Activated T-cell treated with anti-CD3 and anti-CD28 coated beads, Interleukin-2, amount 50 U/mL, for 48 hours (primary cell): ENCODE data around the gene ERCC2.

Experiments used
- DNase-seq, 2 experiments: peaks; one replicate each; pipeline ENCODE4 v3.0.0-alpha.2; 2020

The ERCC2 gene

DNA sequence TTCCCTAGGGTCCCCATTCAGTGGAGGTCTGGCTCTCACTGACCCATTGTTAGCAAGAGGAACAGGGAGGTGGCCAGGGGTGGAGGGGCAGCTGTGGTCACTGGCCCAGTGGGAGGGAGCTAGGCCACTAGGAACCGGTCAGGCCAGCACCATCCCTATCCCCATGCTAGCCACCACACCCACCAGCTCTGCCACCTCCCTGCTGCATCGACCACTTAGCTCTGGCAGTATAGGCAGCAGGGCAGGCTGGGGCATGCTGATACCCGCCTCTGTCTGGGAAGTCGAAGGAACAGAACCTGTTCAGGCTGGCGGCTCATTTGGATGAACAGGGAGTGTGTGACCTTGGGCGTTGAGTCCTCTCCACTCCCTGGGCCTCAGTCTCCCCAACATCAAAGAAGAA is 29.8 kb upstream of the ERCC2 start:
- DNase-seq: no peak

DNA sequence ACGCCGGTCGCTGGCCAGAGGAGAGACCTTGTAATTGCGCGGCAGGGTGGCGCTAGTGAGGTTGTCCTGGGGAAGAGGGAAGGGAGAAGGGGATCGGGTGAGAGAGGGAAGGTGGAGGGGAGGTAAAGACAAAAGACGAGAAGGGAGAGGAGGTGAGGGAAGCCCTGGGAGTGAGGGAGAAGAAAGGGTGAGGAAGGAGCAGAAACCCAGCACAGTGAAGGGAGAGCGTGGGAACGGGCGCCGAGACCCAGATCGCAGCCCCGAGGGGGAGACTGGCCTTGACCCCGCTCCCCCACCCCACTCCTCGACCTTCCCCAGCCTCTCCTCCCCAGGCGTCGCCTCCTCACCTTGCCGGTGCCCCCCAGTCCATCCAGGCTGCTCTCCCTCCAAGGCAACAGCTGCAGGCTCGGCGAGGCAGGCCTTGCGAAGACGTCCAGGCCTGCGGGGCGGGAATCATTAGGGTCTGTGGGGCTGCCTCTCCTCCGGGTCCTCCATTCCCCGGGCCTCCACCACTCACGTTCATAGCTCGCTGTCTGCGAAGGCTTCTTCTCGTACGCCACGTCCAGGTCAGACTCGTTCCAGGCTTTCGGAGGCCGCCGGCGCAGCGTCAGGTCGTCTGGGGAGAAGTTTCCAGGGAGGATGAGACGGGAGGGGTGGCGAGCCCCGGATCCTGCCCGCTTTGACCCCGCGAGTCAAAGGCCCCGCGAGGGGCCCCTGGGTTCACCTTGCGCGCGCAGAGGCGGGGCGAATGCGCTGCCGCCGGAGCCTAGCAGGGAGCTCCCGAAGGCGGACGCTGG is 25.6 kb upstream of the ERCC2 start:
- no peak for DNase-seq

DNA sequence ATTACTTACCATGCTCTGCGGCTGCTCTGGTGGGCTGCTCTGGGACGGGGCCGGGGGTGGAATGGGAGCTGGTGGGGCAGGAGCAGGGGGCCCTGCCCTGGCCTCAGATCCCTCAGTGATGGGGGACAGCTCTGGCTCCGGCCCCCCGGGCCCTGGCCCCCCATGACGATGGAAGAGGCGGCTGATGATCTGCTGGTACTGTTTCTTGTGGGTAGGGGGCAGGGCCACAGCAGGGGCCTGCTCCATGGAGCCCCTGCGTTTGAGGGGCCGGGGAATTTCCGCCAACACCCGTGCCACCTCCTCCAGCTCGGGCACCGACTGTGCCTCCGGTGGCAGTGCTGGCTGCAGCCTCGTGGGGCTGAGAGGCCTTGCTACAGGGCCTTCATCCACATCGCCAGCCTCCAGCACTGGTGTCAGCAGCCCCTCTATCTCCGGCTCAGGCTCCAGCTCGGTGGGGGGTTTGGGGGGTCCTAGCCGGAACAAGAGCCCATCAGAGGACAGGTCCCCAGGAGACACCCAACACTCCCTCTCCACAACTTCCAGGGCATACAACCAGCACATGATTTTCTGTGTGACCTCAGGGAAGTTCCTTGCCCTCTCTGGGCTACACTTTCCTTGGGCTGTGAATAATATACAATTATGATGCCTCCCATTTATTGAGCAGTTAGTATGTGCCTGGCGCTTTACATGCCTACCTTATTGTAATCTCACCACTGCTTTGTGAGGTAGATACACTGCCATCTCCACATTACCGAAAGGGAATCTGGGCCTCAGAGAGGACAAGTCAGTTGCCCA is 21.7 kb upstream of the ERCC2 start:
- DNase-seq: no peak

DNA sequence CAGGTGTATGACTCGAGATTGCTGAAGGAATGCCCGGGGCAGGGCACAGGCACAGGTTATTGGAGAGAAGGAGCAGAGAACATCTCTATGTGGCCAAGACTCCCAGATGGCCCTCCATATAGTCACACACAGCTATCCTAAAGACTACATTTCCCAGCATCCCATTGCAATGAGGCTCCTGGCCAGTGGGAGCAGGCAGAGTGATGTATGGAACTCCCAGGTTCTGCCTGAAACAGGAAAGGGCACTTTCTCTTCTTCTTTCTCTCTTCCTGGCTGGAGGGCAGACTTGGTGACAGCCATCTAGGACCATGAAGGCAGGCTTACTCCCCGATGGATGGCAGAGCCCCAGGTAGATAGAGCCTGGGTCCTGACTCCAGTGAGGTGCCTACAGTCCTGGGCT is 21.0 kb upstream of the ERCC2 start:
- DNase-seq: no peak

DNA sequence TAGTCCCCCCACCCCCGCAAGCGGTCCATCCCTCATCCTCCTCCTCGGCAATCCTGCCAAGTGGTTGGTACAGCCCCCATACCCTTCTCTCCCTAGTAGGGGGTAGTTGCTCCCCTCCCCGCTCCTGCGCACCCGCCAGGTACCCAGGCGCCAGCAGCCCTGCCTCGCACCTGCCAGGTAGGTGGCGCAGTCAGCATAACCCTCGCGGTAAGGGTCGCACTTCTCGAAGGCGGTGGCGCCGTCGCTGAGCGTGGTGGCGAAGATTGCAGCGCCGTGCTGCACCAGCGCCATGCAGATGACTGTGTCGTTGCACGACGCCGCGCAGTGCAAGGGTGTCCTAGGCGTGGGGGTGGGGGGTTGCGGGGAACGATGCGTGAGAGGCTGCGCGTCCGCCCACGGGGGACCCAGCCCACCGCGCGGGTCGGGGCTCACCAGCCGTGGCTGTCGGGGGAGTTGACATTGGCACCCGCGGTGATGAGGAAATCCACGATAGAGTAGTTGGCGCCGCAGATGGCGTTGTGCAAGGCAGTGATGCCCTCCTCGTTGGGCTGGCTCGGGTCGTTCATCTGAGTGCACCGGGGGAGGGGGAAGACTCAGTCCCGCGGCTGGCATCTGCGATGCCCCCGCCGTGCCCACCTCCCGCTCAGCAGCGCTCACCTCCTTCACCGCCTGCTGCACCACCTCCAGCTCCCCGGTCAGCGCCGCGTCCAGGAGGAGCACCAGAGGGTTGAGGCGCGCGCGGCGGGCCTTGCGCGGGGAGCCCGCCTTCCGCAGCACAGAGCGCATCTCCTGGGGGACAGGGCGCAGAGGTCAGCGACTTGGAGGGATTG is 15.2 kb upstream of the ERCC2 start:
- DNase-seq: no peak

DNA sequence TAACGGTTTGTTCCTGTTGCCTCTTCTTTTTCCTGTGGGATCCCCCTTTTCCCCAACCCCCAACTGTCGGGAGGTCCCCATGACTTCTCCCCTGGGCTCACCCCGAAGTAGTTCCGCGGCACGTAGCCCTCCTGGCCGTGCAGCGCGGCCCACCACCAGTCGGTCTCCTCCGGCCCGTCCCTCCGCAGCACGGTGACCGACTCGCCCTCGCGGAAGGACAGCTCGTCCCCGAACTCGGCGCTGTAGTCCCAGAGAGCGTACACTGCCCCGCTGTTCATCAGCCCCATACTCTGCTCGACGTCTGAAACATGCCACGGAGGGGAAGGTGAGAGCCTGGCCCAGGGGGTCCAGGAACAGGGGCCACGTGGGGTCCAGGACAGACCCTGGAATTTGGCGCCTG is 12.1 kb upstream of the ERCC2 start:
- no peak for DNase-seq

DNA sequence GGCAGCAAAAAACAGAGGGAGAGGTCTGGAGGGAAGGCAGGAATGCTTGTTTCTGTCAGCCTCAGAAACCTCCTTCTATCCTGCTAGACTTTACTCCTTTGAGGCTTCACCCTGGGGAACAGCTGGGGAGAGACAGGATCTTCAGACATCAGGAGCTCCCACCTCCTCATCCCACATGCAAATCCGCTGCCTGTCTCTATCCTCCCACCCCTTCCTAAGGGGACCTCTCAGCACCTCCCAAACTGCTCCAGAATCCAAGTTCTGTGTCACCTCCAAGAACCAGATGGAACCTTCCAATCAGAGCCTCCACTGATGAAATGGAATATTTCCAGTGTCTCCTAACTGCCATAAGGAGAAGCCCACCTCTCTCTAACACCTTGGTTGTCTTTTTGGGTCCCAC is 9.7 kb upstream of the ERCC2 start:
- DNase-seq: no peak

DNA sequence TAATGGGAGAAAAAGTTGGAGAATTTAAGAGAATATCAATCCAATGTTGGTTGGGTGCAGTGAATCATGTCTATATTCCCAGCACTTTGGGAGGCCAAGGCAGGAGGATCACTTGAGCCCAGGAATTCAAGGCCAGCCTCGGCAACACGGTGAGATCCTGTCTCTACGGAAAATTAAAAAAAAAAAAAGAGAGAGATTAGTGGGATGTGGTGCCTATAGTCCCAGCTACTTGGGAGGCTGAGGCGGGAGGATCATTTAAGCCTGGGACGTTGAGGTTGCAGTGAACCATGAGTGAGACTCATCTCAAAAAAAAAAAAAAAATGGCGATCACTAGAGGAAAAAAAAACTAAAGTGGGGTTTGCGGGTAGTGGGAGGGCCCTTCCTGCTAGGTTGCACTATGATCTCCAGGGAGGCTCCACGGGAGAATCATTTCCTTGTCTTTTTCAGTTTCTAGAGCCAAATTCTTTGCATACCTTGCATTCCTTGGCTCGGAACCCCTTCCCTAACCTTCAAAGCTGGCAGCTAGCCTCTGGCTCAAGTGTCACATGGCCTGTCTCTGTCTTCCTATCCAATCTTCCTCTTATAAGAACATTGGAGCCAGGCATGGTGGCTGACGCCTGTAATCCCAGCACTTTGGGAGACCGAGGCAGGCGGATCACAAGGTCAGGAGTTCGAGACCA is 5.8 kb upstream of the ERCC2 start:
- DNase-seq: no peak

DNA sequence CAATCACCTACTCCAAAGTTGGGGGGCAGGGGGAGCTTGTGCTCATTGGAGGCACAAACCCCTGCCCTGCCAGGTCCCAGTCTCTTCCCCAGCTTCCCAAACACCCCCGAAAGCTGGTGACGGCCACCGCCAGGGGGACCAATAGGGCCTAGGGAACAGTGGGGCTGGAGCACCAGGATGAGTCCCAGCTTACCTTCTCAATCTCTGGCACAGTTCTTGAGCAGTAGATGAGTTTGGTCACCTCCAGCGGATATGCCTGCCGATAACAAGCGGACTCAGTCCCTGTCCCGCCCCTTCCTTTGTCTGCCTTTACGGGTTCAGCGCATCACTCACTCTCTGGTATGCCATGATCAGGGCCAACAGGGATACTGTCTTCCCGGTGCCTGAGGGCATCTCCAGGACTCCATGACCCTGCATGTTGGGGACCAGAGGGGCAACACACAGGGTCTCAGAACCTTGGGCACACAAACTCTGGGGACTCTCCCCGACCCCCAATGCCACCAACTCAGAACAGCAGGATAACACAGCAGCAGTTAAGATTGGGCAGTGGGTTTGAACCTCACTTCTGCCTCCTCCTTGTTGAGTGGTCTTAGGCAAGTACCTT is 1.5 kb downstream of the ERCC2 start:
- DNase-seq: no peak

DNA sequence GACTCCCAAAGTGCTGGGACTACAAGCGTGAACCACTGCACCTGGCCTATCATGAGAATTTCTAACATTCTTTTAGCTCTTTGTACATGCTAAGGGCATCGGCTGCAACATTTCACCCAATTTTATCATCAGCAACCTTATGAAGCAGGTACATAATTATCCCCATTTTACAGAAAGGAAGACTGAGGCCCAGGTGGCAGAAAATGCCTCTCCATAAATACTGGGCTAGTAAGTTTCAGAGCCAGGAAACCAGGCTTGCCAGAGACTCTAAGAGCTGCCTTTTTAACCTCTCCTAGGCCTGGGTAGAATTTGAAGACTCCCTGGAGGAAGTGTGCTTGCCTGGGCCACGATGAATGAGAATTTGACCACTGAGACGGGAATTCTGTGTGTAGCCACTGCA is 2.2 kb downstream of the ERCC2 start:
- DNase-seq: no peak

DNA sequence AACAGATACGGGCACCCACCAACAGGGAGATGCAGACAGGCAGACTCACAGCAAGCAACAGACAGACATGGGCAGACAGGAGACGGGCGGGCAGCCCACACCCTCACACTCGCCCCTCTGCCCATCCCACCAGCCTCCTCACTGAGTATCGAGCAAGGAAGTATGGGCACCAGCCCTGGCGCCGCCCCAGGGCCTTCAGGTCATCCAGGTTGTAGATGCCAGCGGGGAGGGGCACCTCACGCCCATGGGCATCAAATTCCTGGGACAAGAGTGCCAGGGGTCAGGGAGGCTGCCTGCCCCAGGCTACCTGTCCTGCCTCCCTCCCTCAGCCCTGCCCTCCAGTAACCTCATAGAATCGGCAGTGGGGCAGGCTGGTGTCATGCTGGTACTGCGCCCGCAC is 5.7 kb downstream of the ERCC2 start:
- no peak for DNase-seq

DNA sequence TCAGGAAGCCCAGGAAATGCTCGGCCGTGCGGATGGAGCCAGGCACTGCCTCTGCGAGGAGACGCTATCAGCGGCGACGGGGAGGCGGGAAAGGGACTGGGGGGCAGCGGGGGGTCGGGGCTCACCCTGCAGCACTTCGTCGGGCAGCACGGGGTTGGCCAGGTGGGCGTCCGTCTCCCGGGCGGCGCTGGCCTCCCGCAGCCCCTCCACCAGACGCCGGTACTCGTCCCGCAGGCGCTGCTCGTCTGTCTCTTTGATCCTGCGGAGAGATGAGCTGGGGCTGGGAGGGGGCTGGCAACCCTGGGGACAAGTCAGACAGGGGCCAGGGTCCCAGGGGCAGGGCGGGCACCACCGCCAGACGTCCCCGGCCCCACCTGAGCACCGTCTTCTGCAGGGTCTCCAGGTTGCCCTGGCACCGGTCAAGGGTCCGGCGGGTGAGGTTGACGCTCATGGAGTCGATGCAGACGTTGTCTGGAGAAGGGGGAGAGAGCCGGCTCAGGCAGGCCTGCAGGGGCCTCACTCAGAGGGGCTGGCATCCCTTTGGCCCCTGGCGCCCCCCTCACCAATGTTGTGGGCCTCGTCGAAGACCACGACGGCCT is 6.4 kb downstream of the ERCC2 start:
- no peak for DNase-seq

DNA sequence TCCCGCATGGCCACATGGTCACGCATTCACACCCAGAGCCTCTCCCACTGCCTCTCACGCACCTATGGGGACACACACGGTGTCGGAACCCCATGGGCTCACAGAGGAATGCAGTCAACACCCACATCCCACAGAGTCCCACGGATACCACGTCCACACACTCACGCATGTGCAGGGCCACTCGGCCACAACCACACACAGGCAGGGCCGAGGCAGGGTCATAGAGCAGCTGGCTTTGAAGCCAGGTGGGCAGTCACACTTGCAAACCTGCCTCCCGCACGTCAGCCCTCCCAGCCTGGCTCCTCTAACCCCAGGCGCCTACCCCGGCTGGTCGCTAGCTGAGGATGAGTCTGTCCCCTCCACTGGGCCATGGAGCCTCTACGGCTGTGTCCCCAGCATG is 8.1 kb downstream of the ERCC2 start:
- no peak for DNase-seq

DNA sequence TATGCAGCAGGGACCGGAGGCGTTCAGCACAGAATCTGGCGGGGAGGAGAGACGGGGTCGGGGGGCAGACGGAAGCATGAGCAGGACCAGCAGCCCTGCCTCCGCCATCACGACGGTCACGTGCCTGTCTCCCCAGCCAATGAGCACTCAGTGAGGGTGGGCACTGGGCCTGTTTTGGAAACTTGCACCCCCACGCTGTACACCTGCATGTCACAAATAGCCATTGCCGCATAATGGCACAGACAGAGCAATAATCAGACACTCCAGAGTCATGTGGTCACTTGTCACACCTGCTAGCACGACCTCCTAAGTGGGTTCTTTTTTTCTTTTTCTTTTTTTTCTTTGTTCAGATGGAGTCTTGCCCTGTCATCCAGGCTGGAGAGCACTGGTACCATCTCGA is 8.8 kb downstream of the ERCC2 start:
- DNase-seq: no peak

DNA sequence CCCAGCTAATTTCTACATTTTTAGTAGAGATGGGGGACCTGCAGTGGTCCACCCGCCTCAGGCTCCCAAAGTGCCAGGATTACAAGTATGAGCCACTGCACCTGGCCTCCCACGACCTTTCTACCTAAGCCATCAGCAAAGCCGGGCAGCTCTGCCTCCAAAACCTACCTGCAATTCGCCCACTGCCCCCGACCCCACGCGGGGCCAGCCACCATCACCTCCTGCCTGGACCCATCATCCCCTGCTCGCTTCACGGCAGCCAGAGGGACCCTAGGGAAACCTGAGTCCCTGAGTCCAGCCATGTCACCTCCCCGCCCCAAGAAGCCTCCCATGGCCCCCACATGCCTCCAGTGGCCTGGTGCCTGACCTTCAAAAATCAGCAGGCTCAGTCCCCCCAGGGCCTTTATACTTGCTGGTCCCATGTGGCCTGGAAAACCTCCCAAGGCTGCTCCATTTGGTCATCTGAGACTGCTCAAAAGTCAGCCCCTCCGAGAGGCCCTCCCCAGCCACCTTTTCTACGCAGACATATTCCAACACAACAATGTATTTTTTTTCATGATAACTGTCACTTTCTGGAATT is 12.1 kb downstream of the ERCC2 start:
- DNase-seq: no peak

DNA sequence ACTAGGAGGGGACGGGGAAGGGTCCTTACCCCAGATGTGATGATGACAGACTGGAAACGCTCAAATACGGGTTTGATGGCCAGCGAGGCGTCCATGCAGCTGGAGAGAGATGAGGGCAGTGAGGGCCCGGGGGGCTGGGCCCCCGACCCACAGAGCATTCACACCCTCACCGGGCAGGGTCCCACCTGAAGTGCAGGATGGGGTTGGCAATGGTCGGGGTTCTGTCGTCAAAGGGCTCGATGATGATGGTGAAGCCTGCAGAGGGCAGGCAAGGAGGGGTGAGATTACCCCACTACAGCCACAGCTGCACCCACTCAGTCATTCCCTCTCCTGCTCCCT is 13.0 kb downstream of the ERCC2 start:
- DNase-seq: no peak

DNA sequence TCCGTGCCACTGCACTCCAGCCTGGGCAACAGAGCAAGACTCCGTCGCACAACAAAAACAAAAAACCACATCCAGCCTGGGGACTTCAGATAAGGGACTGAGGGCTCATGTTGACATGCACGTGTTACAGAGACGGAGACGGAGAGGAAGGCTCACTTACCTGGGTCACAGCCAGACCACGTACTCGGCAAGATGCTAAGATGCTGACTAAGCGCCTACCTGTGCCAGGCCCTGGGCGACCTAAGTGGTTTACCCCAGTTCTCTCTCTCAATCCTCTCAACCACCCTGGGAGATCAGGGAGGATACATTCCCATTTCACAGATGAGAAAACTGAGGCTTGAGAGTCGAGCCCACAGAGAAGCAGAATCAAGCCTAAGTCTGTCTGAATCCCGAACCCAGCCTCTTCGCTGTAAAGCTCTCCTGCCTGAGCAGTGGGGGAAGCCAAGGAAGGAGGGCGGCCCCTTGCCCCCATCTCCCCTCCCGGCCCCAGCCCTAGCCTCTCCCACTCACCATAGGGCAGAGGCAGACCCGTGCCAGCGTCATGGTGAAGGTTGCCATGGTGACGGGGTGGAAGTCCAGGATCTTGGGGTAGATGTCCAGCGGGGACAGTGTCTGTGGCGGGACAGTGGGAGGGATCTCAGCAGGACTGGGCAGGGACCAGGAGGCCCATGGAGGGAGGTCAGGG is 13.5 kb downstream of the ERCC2 start:
- no peak for DNase-seq

DNA sequence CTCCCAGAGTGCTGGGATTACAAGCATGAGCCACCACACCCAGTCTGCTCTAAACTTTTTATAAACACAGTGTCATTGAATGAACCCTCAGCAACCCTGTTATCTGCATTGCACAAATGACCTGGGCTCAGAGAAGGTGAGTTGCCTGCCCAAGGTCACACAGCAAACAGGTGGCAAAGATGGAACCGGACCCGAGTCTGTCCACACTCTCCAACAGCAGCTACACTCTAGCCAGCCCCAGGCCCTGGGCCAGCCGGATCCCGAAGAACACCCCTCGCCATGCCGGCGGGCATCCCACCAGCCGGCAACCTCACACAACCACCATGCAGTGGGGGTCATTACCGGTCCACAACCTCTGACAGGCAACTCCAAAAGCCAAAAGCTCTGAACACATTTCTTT is 14.5 kb downstream of the ERCC2 start:
- no peak for DNase-seq

DNA sequence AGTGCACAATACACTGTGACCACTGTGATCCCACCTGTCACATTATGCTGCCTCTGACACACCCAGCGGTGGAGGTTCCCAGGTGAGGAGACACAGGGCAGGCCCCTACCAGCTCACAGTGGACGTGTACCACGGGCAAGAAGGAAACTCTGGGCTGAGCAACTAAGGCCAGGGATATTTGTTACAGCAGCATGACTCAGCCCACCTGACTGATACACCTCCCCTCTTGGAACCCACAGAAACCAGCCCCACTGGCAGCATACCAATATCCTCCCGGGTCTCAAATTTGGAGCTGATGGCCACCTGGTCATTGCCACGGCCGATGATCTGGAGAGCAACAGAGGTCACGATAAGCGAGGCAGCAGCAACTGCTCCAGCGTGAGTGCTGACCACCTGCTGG is 15.0 kb downstream of the ERCC2 start:
- no peak for DNase-seq

DNA sequence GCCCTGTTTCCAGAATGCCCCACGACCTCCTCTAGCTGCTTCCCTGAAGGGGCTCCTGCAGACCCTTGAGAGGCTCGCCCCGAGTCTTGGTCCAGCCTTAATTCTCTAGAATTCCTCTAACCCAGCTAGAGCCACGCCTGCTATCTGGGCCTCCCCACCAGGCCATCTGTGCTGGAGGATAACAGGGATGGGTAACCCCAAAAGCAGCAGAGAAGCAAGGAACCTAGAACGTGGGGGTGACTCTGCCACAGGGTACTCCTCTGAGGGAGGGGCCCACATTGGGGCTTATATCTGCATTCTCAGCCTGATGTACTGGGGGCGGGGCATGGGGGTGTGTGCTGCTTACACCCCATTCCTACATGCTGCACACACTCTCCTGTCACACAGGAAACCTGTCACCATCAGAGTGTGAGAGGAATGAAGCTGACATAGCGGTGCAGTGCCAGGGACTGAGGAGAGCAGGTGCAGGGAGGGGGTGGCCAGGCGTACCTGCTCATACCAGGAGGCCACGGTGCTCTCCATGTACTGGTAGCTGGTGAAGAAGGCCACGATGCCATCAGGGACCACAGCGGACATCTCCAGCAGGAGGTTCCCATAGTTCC is 16.0 kb downstream of the ERCC2 start:
- no peak for DNase-seq
